ENCODE data around the gene CD86.

The CD86 gene

DNA sequence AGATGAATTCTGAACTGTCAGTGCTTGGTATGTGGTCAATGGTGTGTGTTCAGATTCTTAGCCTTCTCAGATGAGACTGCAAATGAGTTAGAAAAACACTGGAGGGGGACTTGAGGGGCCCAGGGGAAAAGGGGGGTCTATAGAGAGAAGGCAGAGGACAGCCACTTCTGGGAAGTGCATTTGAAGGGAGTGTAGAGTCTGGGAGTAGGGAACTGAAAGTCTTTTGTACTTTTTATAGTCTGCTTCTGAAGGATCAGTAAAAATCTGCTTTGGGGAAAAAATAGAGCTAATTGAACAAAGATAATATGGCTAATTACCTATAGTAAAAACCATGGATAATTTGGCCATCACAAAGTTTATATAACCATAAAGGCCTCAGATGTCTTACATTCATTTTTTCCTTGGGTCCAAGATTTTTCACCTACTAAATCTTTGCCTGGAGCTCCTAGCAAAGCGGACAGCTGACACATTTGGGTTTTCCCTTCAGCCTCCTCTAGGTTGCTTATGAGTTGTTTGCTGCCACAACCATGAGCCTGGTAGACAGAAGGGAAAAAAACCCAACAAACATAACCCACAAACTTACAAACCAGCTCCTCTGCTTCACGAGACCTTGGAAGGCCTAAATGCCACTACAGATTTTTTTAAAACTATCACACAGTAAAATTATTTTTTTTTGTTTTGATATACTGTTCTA lies 48.8 kb downstream of the CD86 start:
- no peak for DNase-seq (ENCODE audit: low read depth)
- TF ChIP-seq, protein P1, sequence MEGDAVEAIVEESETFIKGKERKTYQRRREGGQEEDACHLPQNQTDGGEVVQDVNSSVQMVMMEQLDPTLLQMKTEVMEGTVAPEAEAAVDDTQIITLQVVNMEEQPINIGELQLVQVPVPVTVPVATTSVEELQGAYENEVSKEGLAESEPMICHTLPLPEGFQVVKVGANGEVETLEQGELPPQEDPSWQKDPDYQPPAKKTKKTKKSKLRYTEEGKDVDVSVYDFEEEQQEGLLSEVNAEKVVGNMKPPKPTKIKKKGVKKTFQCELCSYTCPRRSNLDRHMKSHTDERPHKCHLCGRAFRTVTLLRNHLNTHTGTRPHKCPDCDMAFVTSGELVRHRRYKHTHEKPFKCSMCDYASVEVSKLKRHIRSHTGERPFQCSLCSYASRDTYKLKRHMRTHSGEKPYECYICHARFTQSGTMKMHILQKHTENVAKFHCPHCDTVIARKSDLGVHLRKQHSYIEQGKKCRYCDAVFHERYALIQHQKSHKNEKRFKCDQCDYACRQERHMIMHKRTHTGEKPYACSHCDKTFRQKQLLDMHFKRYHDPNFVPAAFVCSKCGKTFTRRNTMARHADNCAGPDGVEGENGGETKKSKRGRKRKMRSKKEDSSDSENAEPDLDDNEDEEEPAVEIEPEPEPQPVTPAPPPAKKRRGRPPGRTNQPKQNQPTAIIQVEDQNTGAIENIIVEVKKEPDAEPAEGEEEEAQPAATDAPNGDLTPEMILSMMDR (IDR thresholded peaks at IDR 0.05; ENCODE audit: low read length, missing control alignments), result no peak

DNA sequence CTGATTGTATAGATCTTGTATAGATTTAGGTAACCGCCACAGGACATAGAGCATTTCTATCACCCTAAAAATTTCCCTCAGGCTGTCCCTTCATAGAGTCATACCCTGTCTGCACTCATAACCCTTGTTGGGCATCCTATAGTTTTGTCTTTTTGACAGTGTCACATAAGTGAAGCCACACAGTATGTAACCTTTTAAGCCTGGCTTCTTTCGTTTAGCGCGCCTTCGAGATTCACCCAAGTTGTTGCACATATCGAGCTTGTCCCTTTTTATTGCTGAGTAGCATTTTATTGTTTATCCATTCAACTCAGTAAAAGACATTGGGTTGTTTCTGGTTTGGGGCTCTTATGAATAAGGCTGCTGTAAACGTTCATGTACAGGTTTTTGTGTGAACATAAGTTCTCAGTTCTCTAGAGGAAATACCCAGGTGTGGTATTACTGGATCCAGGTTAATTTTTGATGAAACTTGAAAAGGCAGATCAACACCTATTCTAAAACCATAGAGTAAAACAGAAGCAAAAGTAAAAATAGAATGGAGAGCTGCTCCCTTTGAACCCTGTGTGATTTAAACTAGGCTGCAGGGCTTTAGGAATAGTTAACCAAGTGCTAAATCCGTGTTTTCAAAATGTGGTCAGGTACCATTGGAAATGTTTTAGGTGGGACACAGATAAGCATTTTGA lies 49.5 kb downstream of the CD86 start:
- H3K4me3 ChIP-seq (replicated peaks; ENCODE audit: low read depth, low read length), result no peak overlapping the region
- DNase-seq (ENCODE audit: low read depth), result no peak
- TF ChIP-seq, protein P1 (IDR thresholded peaks at IDR 0.05; ENCODE audit: low read length, missing control alignments), result no peak

More for the DNA sequence above, 48.8 kb downstream of the CD86 start:
- H3K4me3 ChIP-seq (replicated peaks; ENCODE audit: low read depth, low read length), result no peak overlapping the region

DNA sequence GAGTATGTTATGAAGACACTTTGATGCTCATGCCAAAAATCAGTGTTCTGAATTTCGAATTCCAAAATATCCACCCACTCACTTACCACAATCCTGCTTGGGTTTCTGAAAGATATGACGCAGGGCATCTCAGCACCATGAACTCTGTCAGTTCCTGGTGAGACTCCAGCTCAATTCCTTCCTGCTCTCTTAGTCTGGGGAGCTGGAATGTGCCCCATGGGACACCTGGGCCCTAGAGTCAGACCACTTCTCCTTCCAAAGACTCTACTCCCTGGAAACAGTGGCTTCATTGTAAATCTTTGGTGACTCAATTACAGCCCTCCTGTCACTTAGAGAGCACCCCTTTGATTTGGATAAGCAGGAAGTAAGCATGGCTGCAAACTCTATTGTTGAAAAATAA lies 50.5 kb downstream of the CD86 start:
- no peak overlapping the region for H3K4me3 ChIP-seq (replicated peaks; ENCODE audit: low read depth, low read length)
- peak; percentile 8 for DNase-seq (ENCODE audit: low read depth)
- TF ChIP-seq, protein P1 (IDR thresholded peaks at IDR 0.05; ENCODE audit: low read length, missing control alignments), result no peak

DNA sequence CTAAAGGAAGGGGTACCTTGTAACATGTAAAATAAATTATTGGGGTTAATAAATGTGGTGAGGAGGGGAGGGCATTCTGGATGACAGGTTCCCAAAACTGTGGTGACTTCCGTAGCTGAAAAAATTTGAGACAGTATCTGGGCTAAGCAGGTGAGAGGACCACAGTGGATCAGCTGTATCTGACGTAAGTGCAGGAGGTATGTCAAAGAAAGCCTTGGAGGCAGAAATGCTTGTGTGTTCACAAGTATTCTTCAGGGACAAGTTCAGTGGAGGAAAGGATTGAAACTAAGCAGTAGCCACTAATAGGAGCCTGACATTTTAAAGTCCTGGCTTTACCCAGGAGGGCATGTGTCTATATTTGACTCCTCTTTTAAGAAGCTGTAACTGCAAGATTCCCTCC lies 52.0 kb downstream of the CD86 start:
- TF ChIP-seq, protein P1 (IDR thresholded peaks at IDR 0.05; ENCODE audit: low read length, missing control alignments), result no peak
- no peak for DNase-seq (ENCODE audit: low read depth)
- H3K4me3 ChIP-seq (replicated peaks; ENCODE audit: low read depth, low read length), result no peak overlapping the region

DNA sequence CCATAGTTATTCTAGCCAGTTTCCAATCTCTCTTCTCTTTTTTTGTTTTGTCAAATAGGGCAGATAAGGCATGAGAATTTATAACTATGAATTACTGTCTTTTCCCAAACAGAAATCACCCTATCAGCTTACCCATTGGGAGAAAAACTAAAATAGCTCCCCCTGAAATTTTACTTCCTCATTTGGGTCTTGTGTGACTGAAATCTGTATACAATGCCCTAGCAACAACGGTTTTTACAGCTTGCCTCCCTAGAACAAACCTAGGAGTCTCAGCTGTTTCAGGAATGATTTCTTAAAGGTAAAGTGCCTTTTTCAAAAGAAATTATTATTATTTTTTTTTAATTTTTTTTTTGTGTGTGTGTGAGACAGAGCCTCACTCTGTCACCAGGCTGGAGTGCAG lies 56.8 kb downstream of the CD86 start:
- no peak overlapping the region for H3K4me3 ChIP-seq (replicated peaks; ENCODE audit: low read depth, low read length)
- no peak for DNase-seq (ENCODE audit: low read depth)
- TF ChIP-seq, protein P1 (IDR thresholded peaks at IDR 0.05; ENCODE audit: low read length, missing control alignments), result no peak

DNA sequence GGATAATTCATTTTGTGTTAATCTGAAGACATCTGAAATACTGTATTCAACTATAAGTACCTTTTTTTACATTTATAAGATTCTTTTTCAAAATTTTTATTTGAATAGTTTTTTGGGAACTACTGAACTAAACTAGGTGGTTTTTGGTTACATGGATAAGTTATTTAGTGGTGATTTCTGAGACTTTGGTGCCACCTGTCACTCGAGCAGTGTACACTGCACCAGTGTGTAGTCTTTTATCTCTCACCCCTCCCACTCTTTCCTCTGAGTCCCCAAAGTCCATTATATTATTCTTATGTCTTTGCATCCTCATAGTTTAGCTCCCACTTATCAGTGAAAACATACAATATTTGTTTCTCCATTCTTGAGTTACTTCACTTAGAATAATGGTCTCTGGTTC lies 57.6 kb downstream of the CD86 start:
- TF ChIP-seq, protein P1 (IDR thresholded peaks at IDR 0.05; ENCODE audit: low read length, missing control alignments), result no peak

More for the DNA sequence above, 57.6 kb downstream of the CD86 start:
- peak; percentile 4 for DNase-seq (ENCODE audit: low read depth)
- no peak overlapping the region for H3K4me3 ChIP-seq (replicated peaks; ENCODE audit: low read depth, low read length)
